K562 (cell line): ENCODE results near the gene HMBS. TPM values are rescaled to one million over a fixed set of nuclear protein-coding genes. Genes with fewer than 3 reads are reported as not detected.

Experiments
- EP400 ChIP-seq: fragments of 450-650 bp; IDR thresholded peaks from 2 replicates; pipeline ENCODE4 v1.6.1; 2017; ENCODE audit warnings: antibody characterized with exemption, mild to moderate bottlenecking, moderate library complexity
- ETV6 ChIP-seq, 3 experiments: fragments of 150-350 bp in 1 of 3; sonication (generic) in 1 of 3; formaldehyde crosslinking in 1 of 3; IDR thresholded peaks; 2 replicates each; pipeline versions ENCODE4 v1.6.1 to v1.8.0; 2014 to 2022; ENCODE audit warnings: borderline replicate concordance in 2 of 3, low read depth in 2 of 3, antibody characterized with exemption in 1 of 3, low read length in 1 of 3, mild to moderate bottlenecking in 1 of 3, missing genetic modification reagents in 1 of 3
- FOXK2 ChIP-seq, 2 experiments: fragments of 450-650 bp; IDR thresholded peaks in 1 of 2; conservative IDR thresholded peaks in 1 of 2; 2 replicates each; pipeline ENCODE4 v1.6.1; 2016; ENCODE audit warnings: low read depth in 2 of 2, mild to moderate bottlenecking in 1 of 2
- FOXO4 ChIP-seq: fragments of 450-650 bp; formaldehyde crosslinking; IDR thresholded peaks from 2 replicates; pipeline ENCODE4 v1.4.0; 2020; ENCODE audit warnings: mild to moderate bottlenecking, moderate library complexity
- GABPB2 ChIP-seq: fragments of 250-450 bp; sonication (Bioruptor Pico); conservative IDR thresholded peaks from 2 replicates; pipeline ENCODE4 v1.5.1; 2021; ENCODE audit warnings: mild to moderate bottlenecking
- HDAC3 ChIP-seq: fragments of 450-650 bp; IDR thresholded peaks from 2 replicates; pipeline ENCODE4 v1.6.1; 2018; ENCODE audit warnings: borderline replicate concordance, mild to moderate bottlenecking, moderate library complexity; ENCODE audit not compliant: partially characterized antibody
- HIVEP1 ChIP-seq: fragments of 250-450 bp; sonication (Bioruptor Pico); IDR thresholded peaks from 2 replicates; pipeline ENCODE4 v1.4.0; 2020; ENCODE audit warnings: mild to moderate bottlenecking
- HMBOX1 ChIP-seq: sonication (generic); IDR thresholded peaks from 2 replicates; pipeline ENCODE4 v1.6.1; 2016
- HMG20B ChIP-seq: fragments of 250-450 bp; sonication (Bioruptor Pico); IDR thresholded peaks from 2 replicates; pipeline ENCODE4 v1.5.0; 2021; ENCODE audit warnings: mild to moderate bottlenecking
- KLF16 ChIP-seq: IDR thresholded peaks from 2 replicates; pipeline ENCODE4 v1.6.1; 2016; ENCODE audit warnings: antibody characterized with exemption
- MAX ChIP-seq: sonication (generic); formaldehyde crosslinking; IDR thresholded peaks from 2 replicates; pipeline ENCODE4 v1.9.0; 2022; ENCODE audit warnings: mild to moderate bottlenecking, missing genetic modification reagents
- MCM7 ChIP-seq, 2 experiments: fragments of 450-650 bp; IDR thresholded peaks; 2 replicates each; pipeline ENCODE4 v1.6.1; 2016 to 2018
- PHF20 ChIP-seq: fragments of 450-650 bp; IDR thresholded peaks from 2 replicates; pipeline ENCODE4 v1.6.1; 2018; ENCODE audit not compliant: partially characterized antibody
- POLR2AphosphoS2 ChIP-seq: IDR thresholded peaks from 2 replicates; pipeline ENCODE4 v1.6.1; 2012; ENCODE audit warnings: low read length, improper control_type of control experiment
- PYGO2 ChIP-seq: fragments of 450-650 bp; IDR thresholded peaks from 2 replicates; pipeline ENCODE4 v1.6.1; 2016; ENCODE audit warnings: mild to moderate bottlenecking, missing genetic modification characterization, moderate library complexity, missing compliant biosample characterization
- RBM15 ChIP-seq: fragments of 200-400 bp; formaldehyde crosslinking; IDR thresholded peaks from 2 replicates; pipeline ENCODE4 v1.6.1; 2018; ENCODE audit warnings: mild to moderate bottlenecking, low read length, moderate library complexity; ENCODE audit not compliant: insufficient read depth
- SIN3A ChIP-seq, 2 experiments: fragments of 150-350 bp in 1 of 2; IDR thresholded peaks; 2 replicates each; pipeline ENCODE4 v1.6.1; 2011 to 2016; ENCODE audit warnings: borderline replicate concordance in 2 of 2, low read depth in 2 of 2, low read length in 2 of 2, mild to moderate bottlenecking in 2 of 2, moderate library complexity in 2 of 2; ENCODE audit not compliant: control insufficient read depth in 1 of 2
- SP2 ChIP-seq: IDR thresholded peaks from 2 replicates; pipeline ENCODE4 v1.6.1; 2011; ENCODE audit warnings: mild to moderate bottlenecking, low read depth, low read length, moderate library complexity; ENCODE audit not compliant: poor library complexity, severe bottlenecking; ENCODE audit errors: extremely low read depth
- STAT5B ChIP-seq: fragments of 250-450 bp; sonication (Bioruptor Pico); IDR thresholded peaks from 2 replicates; pipeline ENCODE4 v1.8.0; 2021; ENCODE audit warnings: mild to moderate bottlenecking, inconsistent platforms
- TFAM ChIP-seq: fragments of 250-450 bp; sonication (Bioruptor Pico); conservative IDR thresholded peaks from 2 replicates; pipeline ENCODE4 v1.5.0; 2021; ENCODE audit warnings: mild to moderate bottlenecking, moderate library complexity
- WHSC1 ChIP-seq: IDR thresholded peaks from one replicate; pipeline ENCODE4 v1.6.1; 2012; ENCODE audit warnings: low read length, control low read depth, inconsistent platforms
- XRCC4 ChIP-seq: IDR thresholded peaks from one replicate; pipeline ENCODE4 v1.6.1; 2011; ENCODE audit not compliant: insufficient read depth, insufficient read length; ENCODE audit errors: extremely low read depth
- ZC3H11A ChIP-seq: IDR thresholded peaks from 2 replicates; pipeline ENCODE4 v1.6.1; 2012; ENCODE audit warnings: low read depth, low read length, improper control_type of control experiment
- ZNF134 ChIP-seq: fragments of 250-450 bp; sonication (Bioruptor Pico); conservative IDR thresholded peaks from 2 replicates; pipeline ENCODE4 v1.4.0; 2020
- ZNF511 ChIP-seq: sonication (generic); formaldehyde crosslinking; IDR thresholded peaks from 2 replicates; pipeline ENCODE4 v1.8.0; 2022; ENCODE audit warnings: mild to moderate bottlenecking, missing genetic modification reagents
- ZNF57 ChIP-seq: fragments of 450-650 bp; formaldehyde crosslinking; IDR thresholded peaks from 2 replicates; pipeline ENCODE4 v1.4.0; 2020; ENCODE audit warnings: mild to moderate bottlenecking, moderate library complexity
- ZNF717 ChIP-seq: fragments of 250-450 bp; sonication (Bioruptor Pico); IDR thresholded peaks from 2 replicates; pipeline ENCODE4 v1.5.0; 2021
- polyA plus RNA-seq, 8 experiments: library from polyadenylated mRNA; depleted of rRNA in 4 of 8; stranded (reverse) in 5 of 8; unstranded in 3 of 8; fragments of >200 nt; fragmentation: Nextera tagmentation in 2 of 8; fragmentation: Illumina TruSeq in 1 of 8; extraction: Ambion mirVana in 2 of 8; extraction: Trizol in 1 of 8; gene quantifications; 2 replicates each; pipeline versions ENCODE4 v1.2.1 to v1.2.3, GENCODE V29; 2011 to 2014; ENCODE audit warnings: inconsistent platforms in 1 of 8, missing spikeins in 1 of 8
- total RNA-seq, 7 experiments: library from RNA; depleted of rRNA in 6 of 7; stranded (reverse); fragments of >200 nt in 6 of 7; fragmentation: Illumina TruSeq in 2 of 7; extraction: Trizol in 2 of 7; gene quantifications; 2 replicates each; pipeline versions ENCODE4 v1.2.1 to v1.2.3, GENCODE V29; 2011 to 2021; ENCODE audit warnings: low replicate concordance in 1 of 7

Gene HMBS
- total and polyA plus RNA-seq, 9 of the 15 experiments (the other 6 are each of a cell fraction or from before 2014, with no cell fraction given): 56.9 to 385 (median 286) TPM

- TF ChIP-seq HDAC3 (no peak), GABPB2 (CRISPR knock-in tag) (no peak), HIVEP1 (CRISPR knock-in tag) (0 out of 2 replicates have a peak, but pooled peaks have one; percentile 40), MCM7 (IDR thresholded peaks at IDR 0.05) (no peak), WHSC1 (no peak), HMG20B (CRISPR knock-in tag) (no peak), HMBOX1 (no peak), FOXK2 (conservative IDR thresholded peaks at IDR 0.05 in 1 of 2, IDR thresholded peaks at IDR 0.05 in 1 of 2; ENCODE audit: low read depth in 2 of 2) (peak; percentile 59 to 80; a peak in 3 of 4 replicates), ZNF57 (CRISPR knock-in tag) (no peak), SP2 (no peak), PYGO2 (tag) (no peak), EP400 (peak; percentile 100), POLR2AphosphoS2 (no peak), STAT5B (no peak), KLF16 (no peak), TFAM (CRISPR knock-in tag) (no peak), RBM15 (no peak), SIN3A (IDR thresholded peaks at IDR 0.05; ENCODE audit: borderline replicate concordance in 2 of 2, control insufficient read depth in 1 of 2, low read depth in 2 of 2, low read length in 2 of 2) (peak; percentile 83 to 90; a peak in 3 of 4 replicates), PHF20 (peak; percentile 86), XRCC4 (no peak), FOXO4 (CRISPR knock-in tag) (0 out of 2 replicates have a peak, but pooled peaks have one; percentile 67), MAX (CRISPR knock-in tag) (peak; percentile 90), ZC3H11A (no peak), ZNF134 (no peak), ETV6 (IDR thresholded peaks at IDR 0.05; ENCODE audit: borderline replicate concordance in 1 of 2, low read depth in 2 of 2, low read length in 1 of 2) (peak in 1 of 2 experiments; percentile 79; a peak in 2 of 4 replicates), ETV6 (CRISPR knock-in tag; IDR thresholded peaks at IDR 0.05; ENCODE audit: borderline replicate concordance) (no peak), ZNF717 (CRISPR knock-in tag) (no peak), ZNF511 (CRISPR knock-in tag) (no peak)
Measured at GRCh38 chr11:119101759-119102423, 17.2 kb downstream of the HMBS start, which contains the start of gene DPAGT1 (continued).
